H9 (cell line): ENCODE results near the gene RAD51. TPM values are rescaled to one million over a fixed set of nuclear protein-coding genes. Genes with fewer than 3 reads are reported as not detected.

Experiments used
- DNase-seq: peaks from one replicate; pipeline ENCODE4 v3.0.0-alpha.2; 2017
- H2AFZ ChIP-seq: one replicate; pipeline ENCODE4 v1.6.1; 2013; ENCODE audit warnings: mild to moderate bottlenecking, low read length, control low read depth, moderate library complexity
- H2AK5ac ChIP-seq: 2 replicates; pipeline ENCODE4 v1.6.1; 2013; ENCODE audit warnings: low read length, control low read depth, mixed read lengths; ENCODE audit not compliant: insufficient read length
- H2BK120ac ChIP-seq: one replicate; pipeline ENCODE4 v1.6.1; 2013; ENCODE audit warnings: low read depth, mild to moderate bottlenecking, low read length, control low read depth, inconsistent platforms; ENCODE audit not compliant: poor library complexity, severe bottlenecking
- H2BK12ac ChIP-seq: 2 replicates; pipeline ENCODE4 v1.6.1; 2013; ENCODE audit warnings: low read length, control low read depth, mixed read lengths, low read depth; ENCODE audit not compliant: insufficient read length
- H2BK15ac ChIP-seq: 2 replicates; pipeline ENCODE4 v1.6.1; 2013; ENCODE audit warnings: low read depth, low read length, control low read depth
- H2BK20ac ChIP-seq: one replicate; pipeline ENCODE4 v1.6.1; 2013; ENCODE audit warnings: low read depth, mild to moderate bottlenecking, low read length, control low read depth, inconsistent platforms; ENCODE audit not compliant: poor library complexity, severe bottlenecking
- H2BK5ac ChIP-seq: 2 replicates; pipeline ENCODE4 v1.6.1; 2013; ENCODE audit warnings: low read length, control low read depth, mixed read lengths; ENCODE audit not compliant: insufficient read length
- H3K14ac ChIP-seq: 2 replicates; pipeline ENCODE4 v1.6.1; 2013; ENCODE audit warnings: low read length, control low read depth; ENCODE audit not compliant: insufficient read depth
- H3K18ac ChIP-seq: 2 replicates; pipeline ENCODE4 v1.6.1; 2013; ENCODE audit warnings: low read depth, mild to moderate bottlenecking, mixed read lengths, low read length, control low read depth; ENCODE audit not compliant: insufficient read length
- H3K23ac ChIP-seq: 2 replicates; pipeline ENCODE4 v1.6.1; 2013; ENCODE audit warnings: low read length, control low read depth, mixed read lengths, low read depth; ENCODE audit not compliant: insufficient read length
- H3K23me2 ChIP-seq: 2 replicates; pipeline ENCODE4 v1.6.1; 2013; ENCODE audit warnings: low read depth, mild to moderate bottlenecking, mixed read lengths, low read length, control low read depth; ENCODE audit not compliant: insufficient read length, poor library complexity, severe bottlenecking
- H3K27ac ChIP-seq: 2 replicates; pipeline ENCODE4 v1.5.1; 2013; ENCODE audit warnings: low read length, control low read depth, mixed read lengths, low read depth; ENCODE audit not compliant: insufficient read length
- H3K27me3 ChIP-seq: 2 replicates; pipeline ENCODE4 v1.6.1; 2013; ENCODE audit warnings: low read length, control low read depth, inconsistent platforms; ENCODE audit not compliant: insufficient read depth
- H3K4ac ChIP-seq: 2 replicates; pipeline ENCODE4 v1.6.1; 2013; ENCODE audit warnings: low read depth, mild to moderate bottlenecking, control low read depth, inconsistent platforms, low read length, moderate library complexity
- H3K4me1 ChIP-seq: 2 replicates; pipeline ENCODE4 v1.6.1; 2013; ENCODE audit warnings: low read length, control low read depth, inconsistent platforms; ENCODE audit not compliant: insufficient read depth
- H3K4me2 ChIP-seq: 2 replicates; pipeline ENCODE4 v1.6.1; 2013; ENCODE audit warnings: low read length, control low read depth, mixed read lengths; ENCODE audit not compliant: insufficient read length, insufficient read depth
- H3K56ac ChIP-seq: 2 replicates; pipeline ENCODE4 v1.6.1; 2013; ENCODE audit warnings: low read depth, mild to moderate bottlenecking, mixed read lengths, low read length, control low read depth; ENCODE audit not compliant: insufficient read length
- H3K79me1 ChIP-seq: 2 replicates; pipeline ENCODE4 v1.6.1; 2013; ENCODE audit warnings: low read depth, mild to moderate bottlenecking, moderate library complexity, low read length, control low read depth, inconsistent platforms; ENCODE audit not compliant: insufficient read depth, poor library complexity, severe bottlenecking
- H3K79me2 ChIP-seq: 2 replicates; pipeline ENCODE4 v1.6.1; 2013; ENCODE audit warnings: low read length, control low read depth, inconsistent platforms; ENCODE audit not compliant: insufficient read depth
- H3K9ac ChIP-seq: 2 replicates; pipeline ENCODE4 v1.6.1; 2013; ENCODE audit warnings: low read length, control low read depth, mixed read lengths; ENCODE audit not compliant: insufficient read length; ENCODE audit errors: extremely low read depth
- H3K9me3 ChIP-seq: one replicate; pipeline ENCODE4 v1.6.1; 2013; ENCODE audit warnings: low read depth, low read length, inconsistent platforms; ENCODE audit not compliant: control insufficient read depth
- H3T11ph ChIP-seq: one replicate; pipeline ENCODE4 v1.6.1; 2013; ENCODE audit warnings: mild to moderate bottlenecking, low read length, control low read depth, inconsistent platforms
- H4K20me1 ChIP-seq: one replicate; pipeline ENCODE4 v1.6.1; 2013; ENCODE audit not compliant: control insufficient read depth, insufficient read length, insufficient read depth
- H4K5ac ChIP-seq: 2 replicates; pipeline ENCODE4 v1.6.1; 2013; ENCODE audit warnings: low read depth, mild to moderate bottlenecking, mixed read lengths, low read length, control low read depth; ENCODE audit not compliant: insufficient read length
- H4K8ac ChIP-seq: replicated peaks from 2 replicates; pipeline ENCODE4 v1.6.1; 2013; ENCODE audit warnings: low read length, control low read depth, mixed read lengths, low read depth; ENCODE audit not compliant: insufficient read length
- H4K91ac ChIP-seq: 2 replicates; pipeline ENCODE4 v1.6.1; 2013; ENCODE audit warnings: low read depth, mild to moderate bottlenecking, moderate library complexity, mixed read lengths, low read length, control low read depth; ENCODE audit not compliant: insufficient read length
- H3K27ac Mint-ChIP-seq, 3 experiments: 2 replicates in 2 of 3; 3 replicates in 1 of 3; pipeline ENCODE4 v1.8.0; 2020 to 2021; ENCODE audit warnings: mixed read lengths in 3 of 3, mild to moderate bottlenecking in 1 of 3, moderate library complexity in 1 of 3
- H3K27me3 Mint-ChIP-seq: 2 replicates; pipeline ENCODE4 v1.8.0; 2021; ENCODE audit warnings: low read depth, mild to moderate bottlenecking, moderate library complexity, mixed read lengths
- H3K36me3 Mint-ChIP-seq, 3 experiments: 2 replicates in 2 of 3; 3 replicates in 1 of 3; pipeline ENCODE4 v1.8.0; 2020 to 2021; ENCODE audit warnings: low read depth in 3 of 3, mixed read lengths in 3 of 3; ENCODE audit not compliant: insufficient read depth in 1 of 3
- H3K4me1 Mint-ChIP-seq, 2 experiments: 2 replicates each; pipeline ENCODE4 v1.8.0; 2020; ENCODE audit warnings: mixed read lengths in 2 of 2
- H3K4me3 Mint-ChIP-seq, 2 experiments: 2 replicates in 1 of 2; 3 replicates in 1 of 2; pipeline ENCODE4 v1.8.0; 2020 to 2021; ENCODE audit warnings: mild to moderate bottlenecking in 2 of 2, mixed read lengths in 2 of 2, moderate library complexity in 1 of 2
- H3K9me3 Mint-ChIP-seq, 2 experiments: 2 replicates in 1 of 2; 3 replicates in 1 of 2; pipeline ENCODE4 v1.8.0; 2020; ENCODE audit warnings: mild to moderate bottlenecking in 2 of 2, mixed read lengths in 2 of 2, moderate library complexity in 1 of 2
- CTCF ChIP-seq: fragments of 200-600 bp; sonication (generic); conservative IDR thresholded peaks from 3 replicates; pipeline ENCODE4 v1.8.0; 2021; ENCODE audit warnings: antibody characterized with exemption, mild to moderate bottlenecking
- WGBS: extraction: QIAGEN DNeasy Blood & Tissue Kit; methylation state at CpG from one replicate; pipeline ENCODE4 v1.1.7; 2013; ENCODE audit warnings: missing lambda C conversion rate, low lambda C conversion rate, mixed read lengths; ENCODE audit not compliant: insufficient read length; ENCODE audit errors: extremely low coverage; 5-methylcytosine and 5-hydroxymethylcytosine counted together
- total RNA-seq: library from RNA; stranded (reverse); gene quantifications from 2 replicates; pipeline ENCODE4 v1.2.1, GENCODE V29; 2021

Gene RAD51
- total RNA-seq, 1 experiment from 2014 or later = 39.2 TPM

- H2AK5ac ChIP-seq = no peak overlapping the region
- H3K27ac ChIP-seq = no peak overlapping the region
- H3K4me2 ChIP-seq = no peak overlapping the region
- H3K4ac ChIP-seq = no peak overlapping the region
- H4K5ac ChIP-seq = no peak overlapping the region
- DNase-seq = no peak
- no peak overlapping the region for H2BK12ac ChIP-seq
- H3K23ac ChIP-seq = no peak overlapping the region
- H2BK15ac ChIP-seq = no peak overlapping the region
- H2BK20ac ChIP-seq = no peak overlapping the region
- H4K20me1 ChIP-seq = no peaks in the 10 kb centered on the region
- peak; percentile 44; the same call in 2 of the 3 replicates for TF ChIP-seq CTCF
- Mint-ChIP-seq H3K36me3 (peaks cover 13 to 54% (median 48%) of the 10 kb centered on the region in 3 experiments; a peak in 6 of 7 replicates), H3K9me3 (no peaks in the 10 kb centered on the region), H3K4me3 (0 out of 5 replicates have a peak overlapping the region, but pooled peaks of 1 of the 2 experiments have one; percentile 16), H3K27me3 (no peaks in the 10 kb centered on the region; the same call in 1 of the 2 replicates), H3K4me1 (peaks cover 44 to 45% of the 10 kb centered on the region in 2 experiments), H3K27ac (peak overlapping the region; percentile 62 to 93 (median 91); a peak in 6 of 7 replicates)
- no peak overlapping the region for H3K18ac ChIP-seq
- H3K23me2 ChIP-seq = no peaks in the 10 kb centered on the region
- no peaks in the 10 kb centered on the region for H3K79me2 ChIP-seq
- no peak overlapping the region for H2AFZ ChIP-seq
- H3K9me3 ChIP-seq = no peaks in the 10 kb centered on the region
- no peak overlapping the region for H3K14ac ChIP-seq
- no CpG with 5 or more reads among the region's 2 CpGs for WGBS
- H3T11ph ChIP-seq = no peak overlapping the region
- no peak overlapping the region for H2BK120ac ChIP-seq
- no peak overlapping the region for H2BK5ac ChIP-seq
- no peaks in the 10 kb centered on the region for H3K27me3 ChIP-seq
- H3K9ac ChIP-seq = no peak overlapping the region
- H4K91ac ChIP-seq = no peak overlapping the region
- H4K8ac ChIP-seq = no peak overlapping the region
- no peak overlapping the region for H3K56ac ChIP-seq
- H3K4me1 ChIP-seq = peaks cover 18% of the 10 kb centered on the region
- H3K79me1 ChIP-seq = no peaks in the 10 kb centered on the region
Observed at GRCh38 chr15:40739854-40740253, 44.9 kb downstream of the RAD51 start.
